ENCODE results near the gene CHAT.

DNA sequence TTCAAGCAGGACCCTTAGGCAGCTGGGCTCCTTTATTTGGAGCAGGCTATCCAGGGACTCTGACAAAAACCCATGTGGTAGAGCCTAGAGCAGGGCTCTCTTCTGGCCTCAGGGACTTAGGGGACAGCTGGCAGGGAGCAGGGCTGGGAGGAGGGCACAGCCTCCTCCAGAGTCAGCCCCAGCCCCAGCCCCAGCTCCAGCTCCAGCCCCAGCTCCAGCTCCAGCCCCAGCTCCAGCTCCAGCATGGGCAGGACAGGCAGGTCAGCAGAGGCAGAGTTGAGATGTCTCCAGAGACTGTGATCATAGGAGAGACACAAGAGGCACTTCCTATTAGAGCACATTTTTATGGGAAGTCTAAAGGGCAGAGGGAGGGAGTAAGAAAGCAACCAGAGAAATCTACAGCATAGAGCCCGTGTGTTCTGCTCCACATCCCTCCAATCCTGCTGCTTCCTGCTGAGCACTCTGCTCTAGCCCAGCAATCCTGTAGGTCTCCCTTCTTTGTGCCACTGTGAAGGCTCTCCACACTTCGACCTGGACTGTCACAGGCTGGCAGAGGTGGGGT is 52.3 kb downstream of the CHAT start:
- TF ChIP-seq ZBTB8A (tag by site-specific recombination; IDR thresholded peaks at IDR 0.05) (no peak), ZNF561 (tag by site-specific recombination; IDR thresholded peaks at IDR 0.05; ENCODE audit: borderline replicate concordance) (no peak)
- TF ChIP-seq, protein P1, sequence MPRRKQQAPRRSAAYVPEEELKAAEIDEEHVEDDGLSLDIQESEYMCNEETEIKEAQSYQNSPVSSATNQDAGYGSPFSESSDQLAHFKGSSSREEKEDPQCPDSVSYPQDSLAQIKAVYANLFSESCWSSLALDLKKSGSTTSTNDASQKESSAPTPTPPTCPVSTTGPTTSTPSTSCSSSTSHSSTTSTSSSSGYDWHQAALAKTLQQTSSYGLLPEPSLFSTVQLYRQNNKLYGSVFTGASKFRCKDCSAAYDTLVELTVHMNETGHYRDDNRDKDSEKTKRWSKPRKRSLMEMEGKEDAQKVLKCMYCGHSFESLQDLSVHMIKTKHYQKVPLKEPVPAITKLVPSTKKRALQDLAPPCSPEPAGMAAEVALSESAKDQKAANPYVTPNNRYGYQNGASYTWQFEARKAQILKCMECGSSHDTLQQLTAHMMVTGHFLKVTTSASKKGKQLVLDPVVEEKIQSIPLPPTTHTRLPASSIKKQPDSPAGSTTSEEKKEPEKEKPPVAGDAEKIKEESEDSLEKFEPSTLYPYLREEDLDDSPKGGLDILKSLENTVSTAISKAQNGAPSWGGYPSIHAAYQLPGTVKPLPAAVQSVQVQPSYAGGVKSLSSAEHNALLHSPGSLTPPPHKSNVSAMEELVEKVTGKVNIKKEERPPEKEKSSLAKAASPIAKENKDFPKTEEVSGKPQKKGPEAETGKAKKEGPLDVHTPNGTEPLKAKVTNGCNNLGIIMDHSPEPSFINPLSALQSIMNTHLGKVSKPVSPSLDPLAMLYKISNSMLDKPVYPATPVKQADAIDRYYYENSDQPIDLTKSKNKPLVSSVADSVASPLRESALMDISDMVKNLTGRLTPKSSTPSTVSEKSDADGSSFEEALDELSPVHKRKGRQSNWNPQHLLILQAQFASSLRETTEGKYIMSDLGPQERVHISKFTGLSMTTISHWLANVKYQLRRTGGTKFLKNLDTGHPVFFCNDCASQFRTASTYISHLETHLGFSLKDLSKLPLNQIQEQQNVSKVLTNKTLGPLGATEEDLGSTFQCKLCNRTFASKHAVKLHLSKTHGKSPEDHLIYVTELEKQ (tag by site-specific recombination; IDR thresholded peaks at IDR 0.05; ENCODE audit: borderline replicate concordance) = no peak
